HepG2 (cell line): ENCODE measurements around the gene PHB1. TPM values are rescaled to one million over a fixed set of nuclear protein-coding genes. Genes with fewer than 3 reads are reported as not detected.

Source experiments
- ARNT2 ChIP-seq: sonication (generic); formaldehyde crosslinking; IDR thresholded peaks from 2 replicates; pipeline ENCODE4 v1.8.0; 2022; ENCODE audit warnings: mild to moderate bottlenecking, low read depth, missing genetic modification reagents, moderate library complexity
- ATRX ChIP-seq: sonication (generic); formaldehyde crosslinking; IDR thresholded peaks from 2 replicates; pipeline ENCODE4 v1.4.0; 2020; ENCODE audit warnings: missing genetic modification reagents, borderline replicate concordance
- EZH2 ChIP-seq: conservative IDR thresholded peaks from 2 replicates; pipeline ENCODE4 v1.6.1; 2012; ENCODE audit warnings: mild to moderate bottlenecking, low read depth, low read length, moderate library complexity
- NFE2L2 ChIP-seq: fragments of 150-350 bp; IDR thresholded peaks from 2 replicates; pipeline ENCODE4 v1.6.1; 2014; ENCODE audit warnings: low read length
- SNAI1 ChIP-seq: sonication (generic); formaldehyde crosslinking; IDR thresholded peaks from 2 replicates; pipeline ENCODE4 v1.5.0; 2020; ENCODE audit warnings: mild to moderate bottlenecking, missing genetic modification reagents, borderline replicate concordance
- ZBTB33 ChIP-seq: sonication (generic); formaldehyde crosslinking; IDR thresholded peaks from 2 replicates; pipeline ENCODE4 v1.4.0; 2020; ENCODE audit warnings: missing genetic modification reagents
- ZBTB39 ChIP-seq: sonication (generic); formaldehyde crosslinking; IDR thresholded peaks from 2 replicates; pipeline ENCODE4 v1.5.0; 2020; ENCODE audit warnings: missing genetic modification reagents
- ZBTB40 ChIP-seq, 2 experiments: fragments of 450-650 bp in 1 of 2; sonication (generic) in 1 of 2; formaldehyde crosslinking in 1 of 2; IDR thresholded peaks; 2 replicates each; pipeline versions ENCODE4 v1.6.1 to v1.8.0; 2016 to 2022; ENCODE audit warnings: antibody characterized with exemption in 1 of 2, mild to moderate bottlenecking in 1 of 2, missing genetic modification reagents in 1 of 2
- ZNF260 ChIP-seq: sonication (generic); formaldehyde crosslinking; IDR thresholded peaks from 2 replicates; pipeline ENCODE4 v1.4.0; 2020; ENCODE audit warnings: missing genetic modification reagents, low read depth, mild to moderate bottlenecking, borderline replicate concordance
- polyA plus RNA-seq, 8 experiments: library from polyadenylated mRNA; depleted of rRNA in 3 of 8; stranded (reverse) in 7 of 8; unstranded in 1 of 8; fragments of >200 nt; fragmentation: Illumina TruSeq in 4 of 8; extraction: Trizol in 4 of 8; gene quantifications; 2 replicates each; pipeline versions ENCODE4 v1.2.1 to v1.2.3, GENCODE V29; 2011 to 2016; ENCODE audit warnings: low read depth in 4 of 8, missing spikeins in 1 of 8, mixed read lengths in 1 of 8; ENCODE audit not compliant: insufficient read depth in 1 of 8
- total RNA-seq, 5 experiments: library from RNA; depleted of rRNA; stranded (reverse); fragments of >200 nt; fragmentation: Illumina TruSeq; extraction: Trizol; gene quantifications; 2 replicates each; pipeline ENCODE4 v1.2.3, GENCODE V29; 2016; ENCODE audit warnings: low read depth in 1 of 5
- TF ChIP-seq, protein P1 (sequence below): sonication (generic); formaldehyde crosslinking; IDR thresholded peaks from 2 replicates; pipeline ENCODE4 v1.4.0; 2020; ENCODE audit warnings: missing genetic modification reagents, borderline replicate concordance

PHB1 gene
- total and polyA plus RNA-seq, 2 of the 13 experiments (the other 11 are each of a cell fraction or from before 2014, with no cell fraction given): 515 to 688 TPM

GRCh38 chr17:49414622-49415350 is at the start of gene PHB1 (continued):
- TF ChIP-seq ZBTB33: peak; percentile 17; the same call in 1 of the 2 replicates
- TF ChIP-seq EZH2: no peak
- no peak for TF ChIP-seq ZBTB39
- TF ChIP-seq ZBTB40 (IDR thresholded peaks at IDR 0.05): no peak
- peak; percentile 59; the same call in 1 of the 2 replicates for TF ChIP-seq ZBTB40 (CRISPR knock-in tag; IDR thresholded peaks at IDR 0.05)
- TF ChIP-seq ARNT2 (CRISPR knock-in tag): peak; percentile 71; the same call in 1 of the 2 replicates
- no peak for TF ChIP-seq ZNF260
- no peak for TF ChIP-seq SNAI1
- no peak for TF ChIP-seq NFE2L2
- TF ChIP-seq, protein P1, sequence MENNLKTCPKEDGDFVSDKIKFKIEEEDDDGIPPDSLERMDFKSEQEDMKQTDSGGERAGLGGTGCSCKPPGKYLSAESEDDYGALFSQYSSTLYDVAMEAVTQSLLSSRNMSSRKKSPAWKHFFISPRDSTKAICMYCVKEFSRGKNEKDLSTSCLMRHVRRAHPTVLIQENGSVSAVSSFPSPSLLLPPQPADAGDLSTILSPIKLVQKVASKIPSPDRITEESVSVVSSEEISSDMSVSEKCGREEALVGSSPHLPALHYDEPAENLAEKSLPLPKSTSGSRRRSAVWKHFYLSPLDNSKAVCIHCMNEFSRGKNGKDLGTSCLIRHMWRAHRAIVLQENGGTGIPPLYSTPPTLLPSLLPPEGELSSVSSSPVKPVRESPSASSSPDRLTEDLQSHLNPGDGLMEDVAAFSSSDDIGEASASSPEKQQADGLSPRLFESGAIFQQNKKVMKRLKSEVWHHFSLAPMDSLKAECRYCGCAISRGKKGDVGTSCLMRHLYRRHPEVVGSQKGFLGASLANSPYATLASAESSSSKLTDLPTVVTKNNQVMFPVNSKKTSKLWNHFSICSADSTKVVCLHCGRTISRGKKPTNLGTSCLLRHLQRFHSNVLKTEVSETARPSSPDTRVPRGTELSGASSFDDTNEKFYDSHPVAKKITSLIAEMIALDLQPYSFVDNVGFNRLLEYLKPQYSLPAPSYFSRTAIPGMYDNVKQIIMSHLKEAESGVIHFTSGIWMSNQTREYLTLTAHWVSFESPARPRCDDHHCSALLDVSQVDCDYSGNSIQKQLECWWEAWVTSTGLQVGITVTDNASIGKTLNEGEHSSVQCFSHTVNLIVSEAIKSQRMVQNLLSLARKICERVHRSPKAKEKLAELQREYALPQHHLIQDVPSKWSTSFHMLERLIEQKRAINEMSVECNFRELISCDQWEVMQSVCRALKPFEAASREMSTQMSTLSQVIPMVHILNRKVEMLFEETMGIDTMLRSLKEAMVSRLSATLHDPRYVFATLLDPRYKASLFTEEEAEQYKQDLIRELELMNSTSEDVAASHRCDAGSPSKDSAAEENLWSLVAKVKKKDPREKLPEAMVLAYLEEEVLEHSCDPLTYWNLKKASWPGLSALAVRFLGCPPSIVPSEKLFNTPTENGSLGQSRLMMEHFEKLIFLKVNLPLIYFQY: peak; percentile 66; the same call in 1 of the 2 replicates
- TF ChIP-seq ATRX (CRISPR knock-in tag): no peak
